Left lung (tissue), 10 donors: ENCODE data around the gene UAP1L1. TPM values are rescaled to one million over a fixed set of nuclear protein-coding genes. Genes with fewer than 3 reads are reported as not detected.

Experiments used
- ATAC-seq: fragments of 200-7000 bp; cut with Tn5 transposase; one replicate; pipeline ENCODE4 v1.9.1; 2020; ENCODE audit warnings: moderate library complexity
- DNase-seq, 4 donors: peaks; one replicate each; pipeline ENCODE4 v3.0.0-alpha.2; 2013 to 2020
- H3K27ac ChIP-seq, 2 donors: fragments of 200-600 bp; sonication (generic) in 1 of 2; one replicate each; pipeline versions ENCODE4 v1.5.0 to v1.8.0; 2020 to 2021
- H3K27me3 ChIP-seq, 2 donors: fragments of 200-600 bp; sonication (generic) in 1 of 2; one replicate each; pipeline versions ENCODE4 v1.5.0 to v1.8.0; 2020 to 2021
- H3K36me3 ChIP-seq, 2 donors: fragments of 200-600 bp; sonication (generic) in 1 of 2; one replicate each; pipeline versions ENCODE4 v1.5.0 to v1.8.0; 2020 to 2021
- H3K4me1 ChIP-seq, 2 donors: fragments of 200-600 bp; one replicate each; pipeline ENCODE4 v1.8.0; 2021
- H3K4me3 ChIP-seq, 2 donors: fragments of 200-600 bp; sonication (generic) in 1 of 2; one replicate each; pipeline versions ENCODE4 v1.5.0 to v1.8.0; 2020 to 2021; ENCODE audit warnings: mild to moderate bottlenecking in 1 of 2
- H3K9me3 ChIP-seq, 2 donors: fragments of 200-600 bp; sonication (generic) in 1 of 2; one replicate each; pipeline versions ENCODE4 v1.5.0 to v1.8.0; 2020 to 2021
- CTCF ChIP-seq, 2 donors: fragments of 200-600 bp; sonication (generic) in 1 of 2; IDR thresholded peaks; one replicate each; pipeline versions ENCODE4 v1.5.0 to v1.8.0; 2021; ENCODE audit warnings: antibody characterized with exemption in 2 of 2
- intact Hi-C, 2 donors: fragments of 100-400 bp; cut with DNase I; formaldehyde crosslinking; loops; one replicate each; pipeline versions ENCODE4 v1.11.2 to v1.14.2; 2022
- polyA plus RNA-seq, 6 donors: library from polyadenylated mRNA; unstranded; fragments of 120-200 nt; gene quantifications; one replicate each; pipeline ENCODE4 v1.2.1, GENCODE V29; 2013; ENCODE audit not compliant: insufficient read length in 6 of 6
- total RNA-seq, 2 donors: library from RNA; stranded (reverse); fragmentation: NEBNext Ultra II Directional; extraction: Animal tissue kit (Norgen Biotek cat#: 25700); gene quantifications; one replicate each; pipeline ENCODE4 v1.2.1, GENCODE V29; 2021
- donor health status: DM: no; HTN: yes; CAD: no.
- donor health status: DM: no; HTN: no; CAD: no.

Gene UAP1L1
- total and polyA plus RNA-seq, 8 donors, result 4.6 to 43.1 (median 6.8) TPM

GRCh38 chr9:137051145-137051724 lies 26.1 kb upstream of the UAP1L1 start:
- peaks cover 42 to 97% of the 10 kb centered on the region in 2 donors for H3K27me3 ChIP-seq
- DNase-seq (no peak), ATAC-seq (no peak)
- no peak for TF ChIP-seq CTCF (IDR thresholded peaks at IDR 0.05)
- no peak overlapping the region for H3K27ac ChIP-seq
- H3K36me3 ChIP-seq, result no peaks in the 10 kb centered on the region
- H3K4me3 ChIP-seq, result no peak overlapping the region
- intact Hi-C loops, result no loop called here
- H3K4me1 ChIP-seq, result peaks cover 11 to 48% of the 10 kb centered on the region in 2 donors
- no peaks in the 10 kb centered on the region for H3K9me3 ChIP-seq

- Histone ChIP-seq H3K27ac (no peak overlapping the region), H3K27me3 (peaks cover 39 to 86% of the 10 kb centered on the region in 2 donors), H3K36me3 (no peaks in the 10 kb centered on the region), H3K9me3 (no peaks in the 10 kb centered on the region), H3K4me3 (no peak overlapping the region), H3K4me1 (peaks cover 9 to 43% of the 10 kb centered on the region in 2 donors)
- intact Hi-C loops, result no loop called here
- ATAC-seq (no peak), DNase-seq (no peak)
- TF ChIP-seq CTCF (IDR thresholded peaks at IDR 0.05), result no peak
Measured at GRCh38 chr9:137052293-137052692, 25.0 kb upstream of the UAP1L1 start.

GRCh38 chr9:137052998-137053943 lies 24.0 kb upstream of the UAP1L1 start:
- peaks cover 30 to 76% of the 10 kb centered on the region in 2 donors for H3K27me3 ChIP-seq
- no peak for TF ChIP-seq CTCF (IDR thresholded peaks at IDR 0.05)
- no peaks in the 10 kb centered on the region for H3K36me3 ChIP-seq
- H3K9me3 ChIP-seq, result no peaks in the 10 kb centered on the region
- intact Hi-C loops, result no loop called here
- ATAC-seq (peak; percentile 25), DNase-seq (peak in 1 of 4 donors; percentile 74)
- peaks cover 9 to 43% of the 10 kb centered on the region in 2 donors for H3K4me1 ChIP-seq
- H3K4me3 ChIP-seq, result peak overlapping the region; percentile 15 to 40
- no peak overlapping the region for H3K27ac ChIP-seq

GRCh38 chr9:137053944-137054931 lies 23.1 kb upstream of the UAP1L1 start, which contains the start of gene ENTPD2:
ENTPD2 (minus strand) TSS chr9:137054061; CDS start chr9:137053997, 64 bp downstream.
- DNase-seq, result peak in 1 of 4 donors; percentile 90
- H3K9me3 ChIP-seq, result no peaks in the 10 kb centered on the region
- peak; percentile 90 for ATAC-seq
- peaks cover 21 to 67% of the 10 kb centered on the region in 2 donors for H3K27me3 ChIP-seq
- peaks cover 9 to 38% of the 10 kb centered on the region in 2 donors for H3K4me1 ChIP-seq
- no peaks in the 10 kb centered on the region for H3K36me3 ChIP-seq
- H3K27ac ChIP-seq, result no peak within 1 kb of the TSS
- peak within 1 kb of the TSS; percentile 15 to 40 for H3K4me3 ChIP-seq
- intact Hi-C loops, result no loop called here
- TF ChIP-seq CTCF (IDR thresholded peaks at IDR 0.05), result no peak
